ENCODE data around the gene FSTL4. TPM values are rescaled to one million over a fixed set of nuclear protein-coding genes. Genes with fewer than 3 reads are reported as not detected.

Gene FSTL4
- total RNA-seq, 1 donor from 2014 or later, result 11.3 TPM

- peaks cover 6% of the 10 kb centered on the region for H3K4me1 Mint-ChIP-seq (ENCODE audit: unreplicated experiment)
- peaks cover 2% of the 10 kb centered on the region for H3K9me3 Mint-ChIP-seq
- no peak overlapping the region for H3K27ac Mint-ChIP-seq
- TF ChIP-seq CTCF (conservative IDR thresholded peaks at IDR 0.05), result no peak
- H3K4me3 Mint-ChIP-seq, result no peak overlapping the region
- DNase-seq (ENCODE audit: extremely low spot score, unreplicated experiment), result no peak
- H3K36me3 Mint-ChIP-seq, result no peaks in the 10 kb centered on the region
- peaks cover 11% of the 10 kb centered on the region for H3K27me3 Mint-ChIP-seq
Measured at GRCh38 chr5:133653760-133654049, 41.4 kb upstream of the FSTL4 start.

GRCh38 chr5:133652951-133653759, 40.8 kb upstream of the FSTL4 start:
- no peaks in the 10 kb centered on the region for H3K36me3 Mint-ChIP-seq
- no peak for DNase-seq (ENCODE audit: extremely low spot score, unreplicated experiment)
- no peak overlapping the region for H3K4me3 Mint-ChIP-seq
- no peak for TF ChIP-seq CTCF (conservative IDR thresholded peaks at IDR 0.05)
- peaks cover 6% of the 10 kb centered on the region for H3K4me1 Mint-ChIP-seq (ENCODE audit: unreplicated experiment)
- no peak overlapping the region for H3K27ac Mint-ChIP-seq
- peaks cover 12% of the 10 kb centered on the region for H3K27me3 Mint-ChIP-seq
- peaks cover 4% of the 10 kb centered on the region for H3K9me3 Mint-ChIP-seq

GRCh38 chr5:133644000-133644865, 31.9 kb upstream of the FSTL4 start:
- H3K27ac Mint-ChIP-seq, result no peak overlapping the region
- DNase-seq (ENCODE audit: extremely low spot score, unreplicated experiment), result no peak
- H3K27me3 Mint-ChIP-seq, result peaks cover 16% of the 10 kb centered on the region
- no peak for TF ChIP-seq CTCF (conservative IDR thresholded peaks at IDR 0.05)
- H3K4me1 Mint-ChIP-seq (ENCODE audit: unreplicated experiment), result peaks cover 4% of the 10 kb centered on the region
- no peak overlapping the region for H3K4me3 Mint-ChIP-seq
- H3K9me3 Mint-ChIP-seq, result peaks cover 4% of the 10 kb centered on the region
- no peaks in the 10 kb centered on the region for H3K36me3 Mint-ChIP-seq

- H3K27me3 Mint-ChIP-seq, result peaks cover 16% of the 10 kb centered on the region
- no peak for TF ChIP-seq CTCF (conservative IDR thresholded peaks at IDR 0.05)
- peaks cover 4% of the 10 kb centered on the region for H3K4me1 Mint-ChIP-seq (ENCODE audit: unreplicated experiment)
- H3K27ac Mint-ChIP-seq, result no peak overlapping the region
- DNase-seq (ENCODE audit: extremely low spot score, unreplicated experiment), result no peak
- no peak overlapping the region for H3K4me3 Mint-ChIP-seq
- no peaks in the 10 kb centered on the region for H3K9me3 Mint-ChIP-seq
- H3K36me3 Mint-ChIP-seq, result no peaks in the 10 kb centered on the region
Measured at GRCh38 chr5:133643365-133643764, 31.0 kb upstream of the FSTL4 start.

GRCh38 chr5:133642153-133642722, 29.9 kb upstream of the FSTL4 start:
- TF ChIP-seq CTCF (conservative IDR thresholded peaks at IDR 0.05), result no peak
- no peak for DNase-seq (ENCODE audit: extremely low spot score, unreplicated experiment)
- Mint-ChIP-seq H3K9me3 (no peaks in the 10 kb centered on the region), H3K27me3 (peaks cover 21% of the 10 kb centered on the region), H3K4me3 (no peak overlapping the region), H3K4me1 (ENCODE audit: unreplicated experiment) (peaks cover 4% of the 10 kb centered on the region), H3K36me3 (no peaks in the 10 kb centered on the region), H3K27ac (no peak overlapping the region)

All from type B pancreatic cell (in vitro differentiated cells).